AG09309 (cell line): ENCODE data around the gene MRPL4.
"Not testable (repeated sequence)": the region's sequence is repeated elsewhere in the genome, so short reads cannot be mapped to it uniquely, and the experiment has no call there.

Experiments
- DNase-seq: peaks from one replicate; pipeline ENCODE4 v3.0.0-alpha.2; 2010; ENCODE audit warnings: low read depth
- H3K4me3 ChIP-seq: 2 replicates; pipeline ENCODE4 v1.5.1; 2011; ENCODE audit warnings: mild to moderate bottlenecking, low read depth, low read length, moderate library complexity; ENCODE audit not compliant: control insufficient read depth
- CTCF ChIP-seq: IDR thresholded peaks from 2 replicates; pipeline ENCODE4 v1.5.1; 2011; ENCODE audit warnings: mild to moderate bottlenecking, low read depth, low read length, inconsistent platforms; ENCODE audit not compliant: insufficient read depth, control insufficient read depth; ENCODE audit errors: missing control alignments

Gene MRPL4

GRCh38 chr19:10235003-10235402, 17.0 kb upstream of the MRPL4 start:
- no peak overlapping the region for H3K4me3 ChIP-seq
- no peak for DNase-seq
- no peak for TF ChIP-seq CTCF

- not testable (repeated sequence) for H3K4me3 ChIP-seq, DNase-seq
These were observed 16.6 kb upstream of the MRPL4 start for GRCh38 chr19:10235409-10235808.

GRCh38 chr19:10237702-10238101, 14.3 kb upstream of the MRPL4 start:
- no peak overlapping the region for H3K4me3 ChIP-seq
- TF ChIP-seq CTCF: no peak
- no peak for DNase-seq

- TF ChIP-seq CTCF: no peak
- DNase-seq: no peak
- H3K4me3 ChIP-seq: no peak overlapping the region
These were observed 13.7 kb upstream of the MRPL4 start for GRCh38 chr19:10238172-10238783.

- DNase-seq, H3K4me3 ChIP-seq: not testable (repeated sequence)
These were observed 10.1 kb upstream of the MRPL4 start for GRCh38 chr19:10241826-10242449.

GRCh38 chr19:10243606-10244005, 8.4 kb upstream of the MRPL4 start:
- no peak for DNase-seq
- no peak for TF ChIP-seq CTCF
- no peak overlapping the region for H3K4me3 ChIP-seq

- TF ChIP-seq CTCF: no peak
- DNase-seq: no peak
- no peak overlapping the region for H3K4me3 ChIP-seq
These were observed 6.7 kb upstream of the MRPL4 start for GRCh38 chr19:10245189-10245939.
